ENCODE results near the gene KLK14.

KLK14 gene

GRCh38 chr19:51036519-51036918 is 46.2 kb downstream of the KLK14 start:
- DNase-seq: no peak

- DNase-seq: no peak
Measured at GRCh38 chr19:51034704-51035103, 48.0 kb downstream of the KLK14 start, which contains the start of gene KLK12. Gene KLK12 (minus strand): TSS chr19:51035002. CDS start chr19:51034621, 381 bp downstream.

- DNase-seq: no peak
Measured at GRCh38 chr19:51031880-51032225, 50.8 kb downstream of the KLK14 start.

- no peak for DNase-seq
Measured at GRCh38 chr19:51031220-51031879, 51.3 kb downstream of the KLK14 start.

GRCh38 chr19:51030631-51031030 is 52.1 kb downstream of the KLK14 start:
- no peak for DNase-seq

GRCh38 chr19:51029718-51030117 is 53.0 kb downstream of the KLK14 start:
- DNase-seq: no peak
